ENCODE measurements around the gene ACAP3.

The ACAP3 gene

GRCh38 chr1:1264868-1265272 lies 42.9 kb downstream of the ACAP3 start:
- H3K4me3 ChIP-seq (ENCODE audit: low read length) = no peak overlapping the region
- H3K4me1 ChIP-seq (ENCODE audit: control insufficient read depth, low read length) = peaks cover 14% of the 10 kb centered on the region
- no peak for TF ChIP-seq EZH2phosphoT487 (IDR thresholded peaks at IDR 0.05; ENCODE audit: borderline replicate concordance, low read length)
- TF ChIP-seq CTCF (IDR thresholded peaks at IDR 0.05; ENCODE audit: low read depth, low read length, poor library complexity, severe bottlenecking) = peak; percentile 34
- no peaks in the 10 kb centered on the region for H3K27me3 ChIP-seq (ENCODE audit: control insufficient read depth, low read length)
- H3K4me2 ChIP-seq (ENCODE audit: low read length) = no peak overlapping the region
- H3F3A ChIP-seq (ENCODE audit: control insufficient read depth, insufficient read depth) = 0 out of 2 replicates have a peak, but pooled peaks cover 3% of the 10 kb centered on the region
- H3K79me2 ChIP-seq (ENCODE audit: control insufficient read depth, low read length) = peaks cover 54% of the 10 kb centered on the region
- no peak overlapping the region for H3K27ac ChIP-seq (ENCODE audit: low read depth, low read length)
- H3K9me2 ChIP-seq (replicated peaks; ENCODE audit: control insufficient read depth, low read length) = no peaks in the 10 kb centered on the region
- no peaks in the 10 kb centered on the region for H4K20me1 ChIP-seq (ENCODE audit: control insufficient read depth, insufficient read depth, low read depth, low read length)
- no peaks in the 10 kb centered on the region for H3K9me3 ChIP-seq (ENCODE audit: control insufficient read depth, insufficient read depth, low read length)
- peaks cover 74% of the 10 kb centered on the region for H3K36me3 ChIP-seq (ENCODE audit: control insufficient read depth, low read length)

- Histone ChIP-seq H3K79me2 (ENCODE audit: control insufficient read depth, low read length) (peaks cover 54% of the 10 kb centered on the region), H3K9me3 (ENCODE audit: control insufficient read depth, insufficient read depth, low read length) (no peaks in the 10 kb centered on the region), H3K4me1 (ENCODE audit: control insufficient read depth, low read length) (peaks cover 19% of the 10 kb centered on the region), H3K27ac (ENCODE audit: low read depth, low read length) (no peak overlapping the region), H3K4me3 (ENCODE audit: low read length) (no peak overlapping the region), H3K4me2 (ENCODE audit: low read length) (no peak overlapping the region), H3K9me2 (replicated peaks; ENCODE audit: control insufficient read depth, low read length) (no peaks in the 10 kb centered on the region), H3K36me3 (ENCODE audit: control insufficient read depth, low read length) (peaks cover 79% of the 10 kb centered on the region), H4K20me1 (ENCODE audit: control insufficient read depth, insufficient read depth, low read depth, low read length) (no peaks in the 10 kb centered on the region), H3F3A (ENCODE audit: control insufficient read depth, insufficient read depth) (0 out of 2 replicates have a peak, but pooled peaks cover 3% of the 10 kb centered on the region), H3K27me3 (ENCODE audit: control insufficient read depth, low read length) (no peaks in the 10 kb centered on the region)
- no peak for TF ChIP-seq EZH2phosphoT487 (IDR thresholded peaks at IDR 0.05; ENCODE audit: borderline replicate concordance, low read length)
Observed at GRCh38 chr1:1264026-1264425, 43.7 kb downstream of the ACAP3 start.

GRCh38 chr1:1262758-1263157 lies 45.0 kb downstream of the ACAP3 start:
- Histone ChIP-seq H3K4me1 (ENCODE audit: control insufficient read depth, low read length) (peaks cover 19% of the 10 kb centered on the region), H3K79me2 (ENCODE audit: control insufficient read depth, low read length) (peaks cover 49% of the 10 kb centered on the region), H3K4me2 (ENCODE audit: low read length) (no peak overlapping the region), H3K9me3 (ENCODE audit: control insufficient read depth, insufficient read depth, low read length) (no peaks in the 10 kb centered on the region), H3K9me2 (replicated peaks; ENCODE audit: control insufficient read depth, low read length) (no peaks in the 10 kb centered on the region), H3K36me3 (ENCODE audit: control insufficient read depth, low read length) (peaks cover 76% of the 10 kb centered on the region), H3K27me3 (ENCODE audit: control insufficient read depth, low read length) (no peaks in the 10 kb centered on the region), H3K27ac (ENCODE audit: low read depth, low read length) (no peak overlapping the region), H3F3A (ENCODE audit: control insufficient read depth, insufficient read depth) (0 out of 2 replicates have a peak, but pooled peaks cover 3% of the 10 kb centered on the region), H3K4me3 (ENCODE audit: low read length) (no peak overlapping the region), H4K20me1 (ENCODE audit: control insufficient read depth, insufficient read depth, low read depth, low read length) (no peaks in the 10 kb centered on the region)
- TF ChIP-seq CTCF (IDR thresholded peaks at IDR 0.05; ENCODE audit: low read depth, low read length, poor library complexity, severe bottlenecking) = no peak
- TF ChIP-seq EZH2phosphoT487 (IDR thresholded peaks at IDR 0.05; ENCODE audit: borderline replicate concordance, low read length) = no peak

- Histone ChIP-seq H3K4me2 (ENCODE audit: low read length) (no peak overlapping the region), H3K79me2 (ENCODE audit: control insufficient read depth, low read length) (peaks cover 42% of the 10 kb centered on the region), H3K27ac (ENCODE audit: low read depth, low read length) (no peak overlapping the region), H3K4me1 (ENCODE audit: control insufficient read depth, low read length) (peaks cover 19% of the 10 kb centered on the region), H3K9me2 (replicated peaks; ENCODE audit: control insufficient read depth, low read length) (no peaks in the 10 kb centered on the region), H4K20me1 (ENCODE audit: control insufficient read depth, insufficient read depth, low read depth, low read length) (no peaks in the 10 kb centered on the region), H3K9me3 (ENCODE audit: control insufficient read depth, insufficient read depth, low read length) (no peaks in the 10 kb centered on the region), H3K36me3 (ENCODE audit: control insufficient read depth, low read length) (peaks cover 69% of the 10 kb centered on the region), H3F3A (ENCODE audit: control insufficient read depth, insufficient read depth) (0 out of 2 replicates have a peak, but pooled peaks cover 3% of the 10 kb centered on the region), H3K4me3 (ENCODE audit: low read length) (no peak overlapping the region), H3K27me3 (ENCODE audit: control insufficient read depth, low read length) (no peaks in the 10 kb centered on the region)
- TF ChIP-seq CTCF (IDR thresholded peaks at IDR 0.05; ENCODE audit: low read depth, low read length, poor library complexity, severe bottlenecking) (no peak), EZH2phosphoT487 (IDR thresholded peaks at IDR 0.05; ENCODE audit: borderline replicate concordance, low read length) (no peak)
Observed at GRCh38 chr1:1262071-1262470, 45.7 kb downstream of the ACAP3 start.

Measured in DOHH2 (cell line).